H1 (cell line): ENCODE measurements around the gene KYNU. TPM values are rescaled to one million over a fixed set of nuclear protein-coding genes. Genes with fewer than 3 reads are reported as not detected.

Experiments used
- ASH2L ChIP-seq: fragments of 200-600, 300-600 bp; sonication (generic); IDR thresholded peaks from one replicate; pipeline ENCODE4 v1.7.1; 2017; ENCODE audit warnings: low read length
- ATF2 ChIP-seq: IDR thresholded peaks from 2 replicates; pipeline ENCODE4 v1.6.1; 2012; ENCODE audit warnings: low read length, inconsistent platforms
- KDM1A ChIP-seq: fragments of 200-600, 300-600 bp; sonication (generic); IDR thresholded peaks from 2 replicates; pipeline ENCODE4 v1.7.1; 2016; ENCODE audit warnings: mild to moderate bottlenecking, low read length, borderline replicate concordance
- POLR2A ChIP-seq, 2 experiments: IDR thresholded peaks; 1 replicate in 1 of 2; 2 replicates in 1 of 2; pipeline ENCODE4 v1.6.1; 2011; ENCODE audit warnings: low read depth in 2 of 2, low read length in 2 of 2, mild to moderate bottlenecking in 2 of 2; ENCODE audit errors: control extremely low read depth in 1 of 2
- POLR2AphosphoS5 ChIP-seq: IDR thresholded peaks from 2 replicates; pipeline ENCODE4 v1.6.1; 2011; ENCODE audit warnings: low read depth, low read length
- SP1 ChIP-seq: IDR thresholded peaks from 2 replicates; pipeline ENCODE4 v1.6.1; 2011; ENCODE audit warnings: low read depth, low read length
- YY1 ChIP-seq: IDR thresholded peaks from 2 replicates; pipeline ENCODE4 v1.6.1; 2011; ENCODE audit warnings: low read depth, mild to moderate bottlenecking, low read length
- polyA plus RNA-seq, 7 experiments: library from polyadenylated mRNA; depleted of rRNA in 3 of 7; stranded (reverse) in 5 of 7; unstranded in 2 of 7; fragments of >200 nt in 5 of 7; fragments of 200-250 nt in 2 of 7; gene quantifications; 1 replicate in 5 of 7; 2 replicates in 1 of 7; 4 replicates in 1 of 7; pipeline versions ENCODE4 v1.2.1 to v1.2.3, GENCODE V29; 2011 to 2013; ENCODE audit warnings: missing spikeins in 2 of 7, mixed read lengths in 2 of 7
- total RNA-seq: library from RNA; stranded (reverse); fragmentation: NEBNext Ultra II Directional; extraction: Animal tissue kit (Norgen Biotek cat#: 25700); gene quantifications from 2 replicates; pipeline ENCODE4 v1.2.1, GENCODE V29; 2021

KYNU gene
- total and polyA plus RNA-seq, 2 of the 8 experiments (the other 6 are each of a cell fraction or from before 2014, with no cell fraction given), result 0.09 to 0.13 TPM

GRCh38 chr2:142865924-142866323, 11.5 kb upstream of the KYNU start (continued):
- TF ChIP-seq ATF2 (no peak), ASH2L (no peak), SP1 (no peak), POLR2A (IDR thresholded peaks at IDR 0.05; ENCODE audit: control extremely low read depth in 1 of 2, low read depth in 2 of 2, low read length in 2 of 2) (no peak), YY1 (no peak), POLR2AphosphoS5 (no peak), KDM1A (no peak)
- TF ChIP-seq, all 59 proteins: peak for 0
